Hepatocyte (in vitro differentiated cells): ENCODE results near the gene UBQLN3. TPM values are rescaled to one million over a fixed set of nuclear protein-coding genes. Genes with fewer than 3 reads are reported as not detected.
A peak's percentile ranks its signal among the peaks of the same experiment; 100 is the strongest.

Source experiments
- DNase-seq: peaks from one replicate; pipeline ENCODE4 v3.0.0-alpha.2; 2016; ENCODE audit warnings: low spot score
- H2AFZ ChIP-seq: fragments of 200-600 bp; sonication (generic); 2 replicates; pipeline ENCODE4 v1.6.0; 2016; ENCODE audit warnings: antibody characterized with exemption, mild to moderate bottlenecking
- H3K27ac ChIP-seq: fragments of 200-600 bp; sonication (generic); 2 replicates; pipeline ENCODE4 v1.5.1; 2016; ENCODE audit warnings: mild to moderate bottlenecking
- H3K27me3 ChIP-seq: fragments of 200-600 bp; sonication (generic); 2 replicates; pipeline ENCODE4 v1.6.1; 2016
- H3K36me3 ChIP-seq: fragments of 200-600 bp; sonication (generic); replicated peaks from 2 replicates; pipeline ENCODE4 v1.5.1; 2016; ENCODE audit warnings: low read depth; ENCODE audit not compliant: insufficient read depth
- H3K4me1 ChIP-seq: fragments of 200-600 bp; sonication (generic); 2 replicates; pipeline ENCODE4 v1.5.1; 2016; ENCODE audit warnings: mild to moderate bottlenecking, moderate library complexity; ENCODE audit not compliant: insufficient read depth
- H3K4me2 ChIP-seq: fragments of 200-600 bp; sonication (generic); 2 replicates; pipeline ENCODE4 v1.6.0; 2016
- H3K4me3 ChIP-seq: fragments of 200-600 bp; sonication (generic); 2 replicates; pipeline ENCODE4 v1.5.1; 2016; ENCODE audit warnings: mild to moderate bottlenecking
- H3K79me2 ChIP-seq: fragments of 200-600 bp; sonication (generic); 2 replicates; pipeline ENCODE4 v1.6.0; 2017; ENCODE audit warnings: mild to moderate bottlenecking
- H3K9me2 ChIP-seq: fragments of 200-600 bp; sonication (generic); replicated peaks from 2 replicates; pipeline ENCODE4 v1.6.0; 2017; ENCODE audit warnings: mild to moderate bottlenecking; ENCODE audit not compliant: insufficient read depth
- H3K9me3 ChIP-seq: fragments of 200-600 bp; sonication (generic); 2 replicates; pipeline ENCODE4 v1.5.1; 2016; ENCODE audit warnings: low read depth, mild to moderate bottlenecking
- H4K20me1 ChIP-seq: fragments of 200-600 bp; sonication (generic); 2 replicates; pipeline ENCODE4 v1.6.0; 2016; ENCODE audit warnings: mild to moderate bottlenecking; ENCODE audit not compliant: insufficient read depth, poor library complexity, severe bottlenecking
- EZH2 ChIP-seq: fragments of 200-600 bp; sonication (generic); IDR thresholded peaks from 2 replicates; pipeline ENCODE4 v1.6.1; 2016; ENCODE audit warnings: antibody characterized with exemption, mild to moderate bottlenecking, borderline replicate concordance
- EZH2phosphoT487 ChIP-seq: fragments of 200-600 bp; sonication (generic); IDR thresholded peaks from one replicate; pipeline ENCODE4 v1.6.1; 2018; ENCODE audit warnings: antibody characterized with exemption, mild to moderate bottlenecking, low read depth, moderate library complexity; ENCODE audit not compliant: unreplicated experiment, severe bottlenecking
- WGBS: methylation state at CpG from one replicate; pipeline ENCODE4 v1.1.6; 2016; ENCODE audit warnings: low lambda C conversion rate; ENCODE audit errors: missing lambda C conversion rate; 5-methylcytosine and 5-hydroxymethylcytosine counted together
- polyA plus RNA-seq: library from polyadenylated mRNA; unstranded; fragments of >200 nt; fragmentation: Nextera tagmentation; extraction: Ambion mirVana; gene quantifications from 2 replicates; pipeline ENCODE4 v1.2.1, GENCODE V29; 2016
- total RNA-seq: library from RNA; depleted of rRNA; stranded (reverse); fragments of >200 nt; gene quantifications from 2 replicates; pipeline ENCODE4 v1.2.3, GENCODE V29; 2014
- TF ChIP-seq, protein P1 (sequence below): fragments of 200-600 bp; sonication (generic); IDR thresholded peaks from 2 replicates; pipeline ENCODE4 v1.5.1; 2016; ENCODE audit warnings: antibody characterized with exemption, mild to moderate bottlenecking; ENCODE audit not compliant: poor library complexity

The UBQLN3 gene
- 0.50 TPM in 1 of 2 replicates, not detected in the other for total RNA-seq
- not detected in 2 replicates for polyA plus RNA-seq

GRCh38 chr11:5509803-5510202 lies at the start of gene UBQLN3:
Gene UBQLN3 (minus strand): TSS chr11:5509957. CDS start chr11:5509558, 399 bp downstream.
- H3K4me3 ChIP-seq = no peak within 1 kb of the TSS
- WGBS = 85% methylated on average over 4 of the region's 4 CpGs
- no peaks in the 10 kb centered on the region for H3K27me3 ChIP-seq
- H3K9me2 ChIP-seq = no peaks in the 10 kb centered on the region
- no peak within 1 kb of the TSS for H2AFZ ChIP-seq
- H3K27ac ChIP-seq = no peak within 1 kb of the TSS
- TF ChIP-seq EZH2 (no peak), EZH2phosphoT487 (no peak)
- TF ChIP-seq, protein P1, sequence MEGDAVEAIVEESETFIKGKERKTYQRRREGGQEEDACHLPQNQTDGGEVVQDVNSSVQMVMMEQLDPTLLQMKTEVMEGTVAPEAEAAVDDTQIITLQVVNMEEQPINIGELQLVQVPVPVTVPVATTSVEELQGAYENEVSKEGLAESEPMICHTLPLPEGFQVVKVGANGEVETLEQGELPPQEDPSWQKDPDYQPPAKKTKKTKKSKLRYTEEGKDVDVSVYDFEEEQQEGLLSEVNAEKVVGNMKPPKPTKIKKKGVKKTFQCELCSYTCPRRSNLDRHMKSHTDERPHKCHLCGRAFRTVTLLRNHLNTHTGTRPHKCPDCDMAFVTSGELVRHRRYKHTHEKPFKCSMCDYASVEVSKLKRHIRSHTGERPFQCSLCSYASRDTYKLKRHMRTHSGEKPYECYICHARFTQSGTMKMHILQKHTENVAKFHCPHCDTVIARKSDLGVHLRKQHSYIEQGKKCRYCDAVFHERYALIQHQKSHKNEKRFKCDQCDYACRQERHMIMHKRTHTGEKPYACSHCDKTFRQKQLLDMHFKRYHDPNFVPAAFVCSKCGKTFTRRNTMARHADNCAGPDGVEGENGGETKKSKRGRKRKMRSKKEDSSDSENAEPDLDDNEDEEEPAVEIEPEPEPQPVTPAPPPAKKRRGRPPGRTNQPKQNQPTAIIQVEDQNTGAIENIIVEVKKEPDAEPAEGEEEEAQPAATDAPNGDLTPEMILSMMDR = no peak
- H4K20me1 ChIP-seq = no peaks in the 10 kb centered on the region
- H3K9me3 ChIP-seq = no peaks in the 10 kb centered on the region
- no peaks in the 10 kb centered on the region for H3K79me2 ChIP-seq
- no peaks in the 10 kb centered on the region for H3K4me1 ChIP-seq
- DNase-seq = no peak
- no peaks in the 10 kb centered on the region for H3K36me3 ChIP-seq
- H3K4me2 ChIP-seq = no peak within 1 kb of the TSS

GRCh38 chr11:5557751-5558150 lies 48.0 kb upstream of the UBQLN3 start:
- Histone ChIP-seq H3K27me3 (peaks cover 5% of the 10 kb centered on the region), H4K20me1 (no peaks in the 10 kb centered on the region), H3K9me2 (no peaks in the 10 kb centered on the region), H3K9me3 (no peaks in the 10 kb centered on the region), H3K4me1 (no peaks in the 10 kb centered on the region), H3K4me3 (no peak overlapping the region), H2AFZ (no peak overlapping the region), H3K4me2 (no peak overlapping the region), H3K27ac (no peak overlapping the region), H3K36me3 (no peaks in the 10 kb centered on the region), H3K79me2 (no peaks in the 10 kb centered on the region)
- DNase-seq = no peak
- no peak for TF ChIP-seq EZH2phosphoT487
- TF ChIP-seq, protein P1 = no peak
- no peak for TF ChIP-seq EZH2
- 57% methylated on average over 3 of the region's 3 CpGs for WGBS

DNA sequence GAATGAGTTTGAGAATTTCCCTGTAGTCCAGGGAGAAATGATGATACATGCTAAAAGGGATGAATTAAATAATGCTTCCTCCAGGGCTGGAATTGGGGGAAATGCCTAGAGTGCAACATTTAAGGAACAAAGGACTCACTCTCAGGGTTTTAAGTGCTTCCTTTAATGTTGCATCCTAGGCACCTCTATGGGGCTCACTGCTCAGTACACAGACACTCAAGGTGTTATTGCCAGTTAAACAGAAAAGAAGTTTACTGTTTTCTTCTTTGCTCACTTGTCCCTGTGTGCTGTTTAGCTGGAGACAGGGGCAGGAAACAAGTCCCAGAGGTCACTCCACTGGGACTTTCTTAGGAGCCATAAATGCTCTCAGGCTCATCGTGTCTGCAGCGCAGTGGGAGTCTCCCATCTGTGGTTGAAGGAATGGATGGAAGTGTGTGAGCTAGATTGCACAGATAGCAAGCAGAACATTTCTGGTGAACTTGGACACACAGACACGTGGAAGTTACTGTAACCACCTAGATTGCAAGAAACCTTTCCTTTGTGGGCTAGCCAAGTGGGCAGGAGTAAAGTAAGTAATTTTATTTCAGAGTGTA lies 46.9 kb upstream of the UBQLN3 start:
- H3K27me3 ChIP-seq = peaks cover 5% of the 10 kb centered on the region
- H3K4me2 ChIP-seq = no peak overlapping the region
- H4K20me1 ChIP-seq = no peaks in the 10 kb centered on the region
- TF ChIP-seq, protein P1 = no peak
- TF ChIP-seq EZH2 = no peak
- no peak for TF ChIP-seq EZH2phosphoT487
- no peaks in the 10 kb centered on the region for H3K79me2 ChIP-seq
- no peaks in the 10 kb centered on the region for H3K4me1 ChIP-seq
- no peak overlapping the region for H3K4me3 ChIP-seq
- no peak for DNase-seq
- no peaks in the 10 kb centered on the region for H3K36me3 ChIP-seq
- no peaks in the 10 kb centered on the region for H3K9me2 ChIP-seq
- WGBS = 66% methylated on average over 3 of the region's 3 CpGs
- H3K27ac ChIP-seq = no peak overlapping the region
- no peak overlapping the region for H2AFZ ChIP-seq
- H3K9me3 ChIP-seq = no peaks in the 10 kb centered on the region

- Histone ChIP-seq H3K9me3 (no peaks in the 10 kb centered on the region), H3K27ac (no peak overlapping the region), H3K4me2 (no peak overlapping the region), H3K79me2 (no peaks in the 10 kb centered on the region), H3K27me3 (peaks cover 5% of the 10 kb centered on the region), H3K4me3 (no peak overlapping the region), H4K20me1 (no peaks in the 10 kb centered on the region), H3K4me1 (no peaks in the 10 kb centered on the region), H3K36me3 (no peaks in the 10 kb centered on the region), H3K9me2 (no peaks in the 10 kb centered on the region), H2AFZ (no peak overlapping the region)
- no peak for DNase-seq
- TF ChIP-seq, protein P1 = peak; percentile 29
- TF ChIP-seq EZH2phosphoT487 = no peak
These were observed 43.6 kb upstream of the UBQLN3 start for GRCh38 chr11:5553343-5553742.
